CD4-positive, alpha-beta T cell treated with Interleukin-12 subunit alpha and Interleukin-12 subunit beta, for 1 hour (primary cell): Measurements from ENCODE around the gene DENND6A.
"Not testable (repeated sequence)": the region's sequence is repeated elsewhere in the genome, so short reads cannot be mapped to it uniquely, and the experiment has no call there.

Source experiments
- DNase-seq: peaks from one replicate; pipeline ENCODE4 v3.0.0-alpha.2; 2020

DENND6A gene

DNA sequence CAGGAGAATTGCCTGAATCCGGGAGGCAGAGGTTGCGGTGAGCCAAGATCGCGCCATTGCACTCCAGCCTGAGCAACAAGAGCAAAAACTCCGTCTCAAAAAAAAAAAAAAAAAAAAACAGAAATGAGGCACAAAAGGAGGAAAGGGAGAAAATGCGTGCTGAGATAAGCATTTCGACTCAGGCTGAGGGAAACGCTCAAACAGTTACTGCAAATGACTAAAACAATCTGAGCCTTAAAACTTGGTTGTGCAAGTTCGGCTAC lies 813 bp downstream of the DENND6A start:
- DNase-seq = not testable (repeated sequence)

DNA sequence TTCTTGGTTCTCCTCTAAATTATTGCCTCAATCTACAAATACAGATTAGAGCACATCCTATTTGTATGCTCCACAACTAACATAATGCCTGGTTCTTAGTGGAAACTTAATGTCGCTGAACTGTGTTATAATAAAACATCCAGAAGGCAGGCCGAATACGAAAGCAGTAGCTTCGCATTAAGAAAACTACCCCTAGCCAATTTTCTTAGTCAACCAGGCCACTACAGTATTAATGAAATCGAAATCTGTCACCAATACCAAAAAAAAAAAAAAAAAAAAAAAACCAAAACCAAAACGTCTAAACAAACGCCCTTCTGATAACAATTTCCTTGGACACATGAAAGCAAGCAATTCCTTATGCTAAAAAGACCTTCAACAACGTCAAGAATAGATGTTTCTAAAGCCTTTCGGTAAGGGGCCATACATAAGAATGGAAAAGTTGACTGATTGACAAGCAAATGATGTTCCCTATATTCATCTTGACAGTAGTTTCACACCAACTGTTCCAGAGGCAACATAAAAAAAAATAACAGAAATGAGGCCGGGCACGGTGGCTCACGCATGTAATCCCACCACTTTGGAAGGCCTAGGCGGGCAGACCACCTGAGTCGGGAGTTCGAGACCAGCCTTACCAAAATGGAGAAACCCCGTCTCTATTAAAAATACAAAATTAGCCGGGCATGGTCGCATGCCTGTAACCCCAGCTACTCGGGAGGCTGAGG lies 1.3 kb downstream of the DENND6A start:
- peak; percentile 19 for DNase-seq

DNA sequence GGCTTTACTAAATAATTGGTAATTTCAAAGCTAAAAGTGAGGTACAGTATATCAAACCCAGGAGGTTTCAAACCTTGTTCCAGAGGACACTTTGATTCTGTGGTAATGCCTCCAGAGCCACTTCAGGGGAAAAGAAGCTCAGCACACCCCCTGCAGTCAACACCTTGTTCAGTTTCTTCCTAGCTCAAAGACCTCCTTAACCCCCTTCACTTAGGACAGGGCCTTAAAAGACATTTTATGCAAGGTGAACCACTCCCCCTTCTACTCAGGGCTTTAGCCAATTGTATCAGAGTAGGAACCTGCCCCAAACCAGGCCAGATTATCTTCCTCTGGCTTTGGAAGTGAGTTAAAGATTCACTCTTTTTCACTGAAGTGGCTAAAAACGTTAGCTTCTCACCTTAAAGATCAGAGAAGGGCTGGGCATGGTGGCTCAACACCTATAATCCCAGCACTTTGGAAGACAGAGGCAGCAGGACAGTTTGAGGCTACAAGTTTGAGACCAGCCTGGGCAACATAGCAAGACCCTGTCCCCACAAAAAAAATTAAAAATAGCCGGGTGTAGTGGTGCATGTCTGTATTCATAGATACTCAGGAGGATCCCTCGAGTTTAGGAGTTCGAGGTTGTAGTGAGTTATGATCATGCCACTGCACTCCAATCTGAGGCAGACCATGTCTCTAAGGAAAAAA lies 3.4 kb downstream of the DENND6A start:
- no peak for DNase-seq

DNA sequence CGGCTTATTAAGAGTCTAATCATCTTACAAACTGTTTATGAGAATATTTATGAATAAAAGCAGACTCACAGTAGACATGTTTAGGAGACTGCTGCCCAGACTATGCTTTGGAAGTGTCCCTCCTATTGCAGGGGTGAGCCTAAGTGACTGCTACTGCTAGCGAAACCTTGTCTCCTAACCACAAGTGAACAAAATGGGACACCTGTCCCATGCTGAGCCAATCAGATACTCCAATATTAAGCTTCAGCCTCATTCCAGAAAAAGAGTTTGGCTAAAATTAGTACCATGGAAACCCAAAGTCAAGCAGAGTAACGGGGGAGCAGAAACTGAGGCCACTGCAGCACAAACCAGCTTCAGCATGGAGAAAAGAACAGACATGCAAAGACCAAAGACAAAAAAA lies 4.6 kb downstream of the DENND6A start:
- DNase-seq = no peak

DNA sequence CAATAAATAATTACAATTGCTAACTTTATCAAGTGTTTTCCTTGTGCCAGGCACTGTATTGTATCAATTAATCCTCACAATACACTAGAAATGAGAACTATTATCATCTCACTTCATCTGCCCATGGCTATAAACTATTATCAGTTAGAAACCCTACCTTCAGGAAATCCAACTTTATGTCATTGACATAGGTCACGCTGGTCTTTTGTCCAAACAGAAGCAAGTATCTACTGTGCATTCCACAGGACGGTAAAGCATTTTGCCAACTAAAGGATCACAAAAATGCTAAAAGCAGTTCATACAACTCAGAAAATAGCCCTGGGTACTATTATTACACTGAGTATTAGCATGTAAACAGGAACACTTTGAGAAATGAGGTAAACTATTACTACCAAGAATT lies 9.6 kb downstream of the DENND6A start:
- no peak for DNase-seq

DNA sequence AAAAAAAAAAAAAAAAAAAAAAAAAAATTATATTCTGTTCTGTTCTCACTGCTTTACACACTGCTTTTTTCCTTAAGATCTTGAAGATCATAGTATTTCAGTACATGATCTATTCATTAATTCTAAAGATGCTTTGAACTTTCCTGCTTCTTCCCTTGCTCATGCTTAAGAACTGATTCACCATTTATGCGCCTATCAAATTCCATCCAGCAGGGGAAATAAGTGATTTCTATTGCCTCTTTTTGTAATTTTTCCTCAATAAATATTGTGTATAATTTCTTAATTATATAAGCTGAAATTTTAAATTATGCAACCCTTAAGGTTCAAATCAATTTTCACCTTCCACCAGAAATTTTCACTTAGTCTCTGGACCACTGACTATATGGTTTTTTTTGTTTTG lies 10.6 kb downstream of the DENND6A start:
- no peak for DNase-seq

DNA sequence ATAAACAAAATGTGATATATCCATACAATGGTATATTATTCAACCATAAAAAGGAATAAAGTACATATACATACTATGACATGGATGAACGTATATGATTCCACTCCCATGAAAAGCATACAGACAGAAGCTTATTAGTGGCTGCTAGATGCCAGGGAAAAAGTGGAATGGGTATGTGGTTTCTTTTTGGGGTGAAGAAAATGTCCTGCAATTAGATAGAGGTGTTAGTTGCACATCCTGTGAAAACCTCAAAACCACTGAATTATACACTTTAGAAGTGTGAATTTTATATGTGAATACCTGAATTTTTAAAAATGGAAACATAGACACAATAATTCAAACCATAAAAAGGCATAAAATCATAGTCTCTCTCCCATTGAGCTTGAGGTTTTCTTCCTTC lies 11.2 kb downstream of the DENND6A start:
- DNase-seq = peak; percentile 24

DNA sequence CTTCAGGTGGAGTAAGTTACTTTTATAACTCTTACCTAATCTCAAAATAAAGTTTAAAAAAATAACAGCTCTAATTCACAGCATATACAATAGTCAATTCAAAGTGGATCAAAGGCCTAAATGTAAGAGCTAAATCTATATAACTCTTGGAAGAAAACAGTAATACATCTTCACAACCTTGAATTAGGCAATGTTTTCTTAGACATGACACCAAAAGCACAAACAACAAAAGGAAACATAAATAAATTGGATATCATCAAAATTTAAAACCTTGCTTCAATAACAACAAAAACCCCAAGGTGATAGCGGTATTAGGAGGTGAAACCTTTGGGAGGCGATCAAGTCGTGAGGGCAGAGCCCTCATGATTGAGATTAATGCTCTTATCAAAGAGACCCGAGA lies 12.8 kb downstream of the DENND6A start:
- no peak for DNase-seq

DNA sequence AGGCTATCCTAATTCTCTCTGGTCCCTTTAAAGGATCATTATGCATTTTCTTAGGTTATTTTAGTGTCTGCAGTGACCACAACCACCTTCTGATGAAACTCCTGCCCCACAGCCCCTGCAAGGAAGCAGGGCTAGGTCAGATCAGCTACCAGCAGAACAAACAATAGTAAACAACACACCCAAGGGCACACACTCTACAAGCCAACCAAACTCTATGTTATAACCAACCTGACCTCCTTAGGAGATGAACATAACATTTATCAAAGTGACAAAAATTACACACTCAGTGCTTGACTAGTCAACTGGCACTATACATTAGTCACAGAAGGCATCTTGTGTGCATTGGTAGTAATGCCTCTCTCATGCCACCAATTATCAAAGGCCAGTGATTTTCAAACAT lies 17.3 kb downstream of the DENND6A start:
- no peak for DNase-seq

DNA sequence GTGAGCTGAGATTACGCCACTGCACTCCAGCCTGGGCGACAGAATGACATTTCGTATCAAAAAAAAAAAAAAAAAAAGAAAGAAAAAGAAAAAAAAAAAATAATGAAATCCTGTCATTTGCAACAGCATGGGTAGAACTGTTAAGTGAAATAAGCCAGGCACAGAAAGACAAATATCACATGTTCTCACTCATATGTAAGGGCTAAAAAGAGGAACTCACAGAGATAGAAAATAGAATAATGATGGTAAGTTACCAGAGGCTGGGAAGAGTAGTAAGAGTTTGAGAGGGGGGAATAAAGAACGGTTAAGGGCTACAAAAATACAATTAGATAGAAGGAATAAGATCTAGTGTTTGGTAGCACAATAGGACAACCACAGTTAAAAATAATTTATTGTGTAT lies 19.7 kb downstream of the DENND6A start:
- DNase-seq = no peak

DNA sequence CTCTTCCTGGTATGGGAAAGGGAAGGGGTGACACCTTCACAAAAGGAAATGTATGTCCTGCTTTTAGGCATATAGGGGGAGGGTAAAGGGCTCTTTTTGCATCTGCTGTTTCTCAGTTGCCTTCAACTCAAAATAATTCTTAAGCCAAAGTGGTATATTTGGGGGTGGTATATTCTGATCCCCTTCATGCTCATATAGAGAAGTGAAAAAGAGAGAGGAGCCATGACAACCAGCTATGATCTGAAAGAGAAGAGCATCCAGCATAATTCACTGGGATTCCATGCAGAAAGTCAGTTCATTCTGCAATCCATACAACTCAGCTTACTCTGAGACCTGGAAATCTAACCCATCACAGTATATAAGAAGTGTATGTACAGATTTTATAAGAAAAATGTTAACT lies 22.3 kb downstream of the DENND6A start:
- no peak for DNase-seq

DNA sequence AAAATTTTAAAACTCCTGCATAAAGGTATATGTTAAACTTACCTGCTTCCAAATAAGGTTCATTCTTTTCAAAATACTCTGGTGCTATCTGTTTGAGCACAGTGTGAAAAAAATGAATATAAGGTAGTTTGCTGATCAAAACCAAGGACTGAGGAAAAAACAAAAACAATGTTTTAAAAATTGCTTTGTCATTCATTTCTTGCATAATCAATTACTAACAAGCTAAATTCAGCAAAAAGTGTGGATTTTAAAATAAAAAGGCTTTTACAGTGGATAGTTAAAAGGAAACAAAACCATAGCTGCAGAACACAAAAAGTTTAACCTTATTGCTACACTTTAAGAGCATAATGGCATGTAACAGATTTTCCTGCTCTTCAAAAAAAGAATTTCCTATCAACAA lies 31.5 kb downstream of the DENND6A start:
- DNase-seq = no peak

DNA sequence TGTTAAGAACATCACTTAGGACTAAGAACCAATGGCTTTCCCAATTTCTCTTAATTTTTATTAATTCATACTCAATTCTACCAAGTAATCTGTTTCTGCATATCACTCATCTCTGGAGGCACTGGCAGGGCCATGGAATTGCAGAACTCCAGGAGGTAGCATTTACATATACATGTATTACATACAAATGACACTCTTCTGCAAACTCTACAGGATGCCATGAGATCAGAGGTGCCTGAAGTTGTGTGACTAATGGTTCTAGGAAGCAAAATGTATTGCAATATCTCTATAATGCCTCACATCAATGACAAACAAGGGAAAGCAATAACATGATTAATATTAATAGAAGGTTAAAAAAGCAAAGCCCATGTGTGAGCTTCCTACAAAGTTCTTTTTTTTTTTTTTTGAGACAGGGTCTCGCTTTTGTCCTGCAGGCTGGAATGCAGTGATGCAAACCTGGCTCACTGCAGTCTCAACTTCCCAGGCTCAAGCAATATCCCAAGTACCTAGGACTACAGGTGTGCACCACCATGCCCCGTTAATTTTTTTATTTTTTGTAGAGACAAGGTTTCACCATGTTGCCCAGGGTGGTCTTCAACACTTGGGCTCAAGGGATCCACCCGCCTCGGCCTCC lies 33.0 kb downstream of the DENND6A start:
- no peak for DNase-seq

DNA sequence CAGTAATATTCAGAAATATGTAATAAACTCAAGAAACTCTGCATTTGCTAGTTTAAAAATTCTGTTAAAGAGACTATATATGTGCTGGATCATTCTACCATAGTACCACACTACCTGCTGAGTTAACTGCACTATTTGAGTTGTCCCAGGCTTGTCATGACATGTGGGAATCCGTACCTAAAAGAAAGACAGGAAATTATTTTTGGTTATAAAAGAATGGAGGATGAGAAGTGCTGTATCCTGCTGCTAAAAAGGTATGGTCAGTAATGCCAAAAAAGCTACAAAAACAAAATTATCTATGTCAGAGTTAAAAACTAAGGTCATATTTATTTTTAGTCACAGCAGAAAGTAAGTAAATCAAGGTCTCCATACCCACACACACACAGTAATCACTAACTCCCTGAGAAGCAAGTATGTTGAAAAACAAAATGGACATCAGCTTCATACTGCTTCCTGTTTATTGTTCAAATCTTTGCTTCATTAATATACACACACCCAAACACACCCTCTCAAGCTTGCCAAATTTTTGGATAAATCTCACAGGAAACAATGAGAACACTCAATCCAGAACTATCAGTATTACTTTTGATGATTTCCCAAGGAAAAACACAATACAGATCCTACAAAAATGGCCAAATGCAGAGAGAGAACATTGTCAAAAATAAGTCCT lies 33.7 kb downstream of the DENND6A start:
- DNase-seq = no peak

DNA sequence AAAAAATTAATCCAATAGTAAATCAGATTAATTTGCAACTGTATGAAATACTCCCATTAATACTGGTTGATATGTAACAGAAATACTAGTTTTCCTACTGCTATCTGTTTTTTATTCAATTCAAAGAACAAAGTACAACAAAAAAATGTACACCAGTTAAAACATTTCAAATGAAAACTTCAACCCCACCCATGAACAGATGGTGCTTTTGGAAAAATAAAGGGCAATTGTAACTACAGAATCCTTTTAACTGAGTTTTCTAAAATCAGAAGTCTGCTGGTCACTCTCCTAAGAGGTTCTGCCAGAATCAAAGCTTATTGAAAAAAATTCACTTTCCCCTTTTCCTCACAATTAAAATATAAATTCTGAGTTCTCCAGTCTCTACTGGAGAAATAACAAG lies 34.3 kb downstream of the DENND6A start:
- no peak for DNase-seq

DNA sequence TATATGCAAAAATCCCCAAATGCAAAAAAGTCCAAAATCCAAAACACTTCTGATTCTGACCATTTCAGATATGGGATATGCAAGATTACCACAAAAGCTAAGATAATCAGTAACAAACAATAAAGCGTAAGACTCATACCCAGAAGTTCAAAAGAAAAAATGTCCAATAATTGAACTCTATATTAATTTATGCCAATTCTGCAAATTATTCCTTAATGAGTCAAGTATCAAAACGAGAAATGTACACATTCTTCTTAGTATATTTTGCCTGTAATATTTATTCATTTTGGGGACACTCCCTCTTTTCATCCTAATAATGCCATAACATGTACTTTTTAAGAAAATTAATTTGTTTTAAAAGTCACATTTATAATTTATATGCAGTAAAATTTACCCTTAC lies 37.1 kb downstream of the DENND6A start:
- DNase-seq = no peak

DNA sequence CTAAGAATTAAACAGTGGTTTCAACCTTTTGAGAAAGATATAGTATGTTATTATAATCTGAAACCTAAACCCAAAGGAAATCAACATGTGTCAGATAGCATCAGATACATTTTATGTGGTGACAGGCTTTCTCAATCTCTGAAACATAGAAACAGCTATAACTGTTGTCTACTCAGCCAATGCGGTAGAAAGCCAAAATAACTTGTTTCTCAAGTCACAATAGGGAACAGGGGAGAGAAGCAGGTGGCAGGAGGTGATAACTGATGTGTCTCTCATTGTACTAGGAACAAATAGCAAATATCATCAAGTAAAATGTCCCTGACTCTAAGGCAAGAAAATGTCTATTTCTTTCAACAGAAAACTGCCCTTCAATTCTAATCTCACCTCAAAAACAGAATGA lies 38.6 kb downstream of the DENND6A start:
- no peak for DNase-seq

DNA sequence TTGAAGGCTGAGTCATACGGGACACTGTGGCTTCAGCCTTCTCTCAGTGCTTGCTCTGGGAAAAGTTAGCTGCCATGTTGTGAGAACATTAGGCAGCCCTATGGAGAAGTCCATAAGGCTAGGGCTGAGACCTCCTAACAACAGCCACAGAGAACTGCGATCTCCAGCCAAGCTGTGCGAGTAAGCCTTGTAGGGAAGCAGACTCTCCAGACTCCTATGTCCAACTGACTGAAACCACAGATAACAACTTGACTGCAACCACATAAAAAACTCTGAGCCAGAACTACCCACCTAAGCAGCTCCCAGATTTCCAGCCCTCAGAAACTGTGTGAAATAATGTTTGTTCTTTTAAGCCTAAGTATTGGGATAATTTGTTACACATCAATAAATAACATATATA lies 40.7 kb downstream of the DENND6A start:
- no peak for DNase-seq

DNA sequence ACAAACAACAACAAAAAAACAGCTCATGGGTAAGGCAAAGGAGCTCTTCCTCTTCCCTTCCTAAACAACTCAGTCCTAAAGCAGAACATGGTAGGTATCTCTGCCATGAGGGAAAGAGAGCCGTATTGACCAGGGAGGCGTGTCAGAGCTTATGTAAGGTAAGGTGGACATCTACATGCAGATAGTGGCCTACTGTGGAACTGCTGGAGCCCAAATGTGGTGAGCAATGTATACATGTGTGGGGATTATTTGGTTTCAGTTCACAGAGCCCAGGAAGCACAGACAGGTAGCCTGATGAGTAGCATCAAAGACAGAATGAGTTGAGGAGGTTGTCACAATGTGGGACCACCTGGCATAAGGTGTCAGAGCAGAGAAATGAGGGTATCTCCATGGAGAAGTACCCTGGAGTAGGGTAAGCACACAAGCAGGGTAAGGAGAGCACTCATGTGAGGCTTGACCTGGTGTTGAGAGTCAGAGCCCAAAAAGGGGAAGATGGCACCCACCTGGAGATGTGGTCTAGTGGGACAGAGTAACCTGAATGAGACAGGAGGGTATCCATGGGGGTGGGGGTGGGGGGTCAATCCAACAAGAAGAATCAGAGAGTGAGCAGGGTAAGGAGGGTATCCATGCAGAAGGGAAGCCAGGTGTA lies 45.5 kb downstream of the DENND6A start:
- DNase-seq = no peak

DNA sequence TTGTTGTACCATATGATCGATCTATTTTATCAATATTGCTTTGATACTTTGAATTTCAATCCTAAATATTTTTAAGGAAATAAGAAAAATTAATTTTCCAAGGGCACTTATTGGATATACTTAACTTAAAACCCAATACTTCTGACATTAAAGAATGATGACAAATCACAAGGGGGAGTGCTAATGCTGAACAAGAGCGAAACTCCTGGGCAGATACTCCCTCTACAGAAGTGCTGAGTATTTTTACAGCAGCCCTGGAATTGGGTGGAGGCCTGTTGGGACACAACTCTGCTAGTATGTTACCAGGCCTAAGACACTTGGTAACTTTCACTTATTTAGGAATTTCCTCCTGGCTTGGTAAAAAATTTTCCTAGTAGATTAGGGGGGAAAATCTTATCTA lies 46.2 kb downstream of the DENND6A start:
- DNase-seq = peak; percentile 18

DNA sequence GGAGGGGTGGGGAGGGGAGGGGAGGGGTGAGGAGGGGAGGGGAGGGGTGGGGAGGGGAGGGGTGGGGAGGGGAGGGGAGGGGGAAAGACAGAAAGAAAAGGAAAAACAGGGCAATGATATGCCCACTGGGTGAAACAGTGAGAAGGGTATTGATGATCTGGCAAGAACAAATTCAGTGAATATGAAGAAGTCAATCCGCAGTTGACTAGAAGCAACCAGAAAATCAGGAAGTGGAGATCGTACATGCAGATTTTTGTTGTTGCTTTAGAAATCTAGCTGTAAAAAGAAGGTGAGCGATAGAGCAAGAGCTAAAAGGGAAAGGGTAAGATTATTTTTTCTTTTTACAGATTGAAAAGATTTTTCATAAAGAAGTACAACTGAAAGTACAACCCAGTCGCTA lies 48.1 kb downstream of the DENND6A start:
- DNase-seq = no peak

DNA sequence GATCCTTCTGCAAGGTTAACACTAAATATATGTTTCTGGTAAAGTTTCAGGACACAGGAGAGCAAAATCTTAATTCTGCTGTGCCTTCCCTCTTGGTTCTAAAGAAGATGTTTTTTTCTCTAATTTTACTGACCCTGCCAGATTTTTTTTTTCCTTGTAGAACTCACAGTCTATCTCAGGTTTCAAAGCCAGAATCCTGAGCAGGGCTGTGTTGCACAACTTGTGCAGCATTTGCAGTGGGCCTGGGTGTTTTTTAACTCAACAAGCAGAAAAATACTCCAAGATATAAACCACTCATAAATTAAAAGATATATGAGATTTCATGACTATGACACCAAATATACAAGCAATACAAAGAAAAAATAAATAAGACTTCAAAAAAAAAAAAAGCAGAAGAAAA lies 55.5 kb downstream of the DENND6A start:
- DNase-seq = no peak

DNA sequence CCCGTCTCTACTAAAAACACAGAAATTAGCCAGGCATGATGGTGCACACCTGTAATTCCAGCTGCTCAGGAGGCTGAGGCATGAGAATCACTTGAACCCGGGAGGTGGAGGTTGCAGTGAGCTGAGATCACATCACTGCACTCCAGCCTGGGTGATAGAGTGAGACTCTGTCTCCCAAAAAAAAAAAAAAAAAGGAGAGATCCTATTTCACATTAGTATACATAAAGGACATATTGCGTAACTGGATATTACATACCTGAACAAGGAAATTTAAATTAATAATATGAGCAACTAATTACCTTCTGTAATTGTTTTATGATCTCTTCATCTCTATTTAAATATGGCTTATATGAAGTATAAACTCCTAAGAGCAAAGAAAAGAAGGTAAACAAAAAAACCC lies 58.6 kb downstream of the DENND6A start:
- not testable (repeated sequence) for DNase-seq

DNA sequence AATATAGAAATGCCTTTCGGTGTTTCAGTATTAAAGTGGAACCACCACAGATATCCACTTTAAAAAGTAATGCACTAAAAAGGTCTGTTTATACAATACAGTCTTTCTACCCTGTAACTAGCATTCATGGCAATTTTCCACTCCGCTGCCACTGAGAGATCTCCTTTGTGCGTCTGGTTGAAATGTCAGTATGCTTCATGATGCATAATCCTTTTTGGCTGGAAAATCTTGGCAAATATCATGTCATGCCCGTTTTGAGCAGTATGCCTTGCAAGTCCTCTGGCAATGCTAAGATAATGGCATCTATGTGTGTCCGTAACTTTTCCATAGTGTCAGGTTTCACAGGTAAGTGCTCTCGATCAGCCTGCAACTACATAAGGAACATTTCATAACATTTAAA lies 64.9 kb downstream of the DENND6A start:
- DNase-seq = no peak
